Cardiac muscle cell (in vitro differentiated cells and primary cell): ENCODE results near the gene IFI27L1. TPM values are rescaled to one million over a fixed set of nuclear protein-coding genes. Genes with fewer than 3 reads are reported as not detected.

Experiments
- DNase-seq, 2 donors: peaks; one replicate each; pipeline versions ENCODE4 v3.0.0 to v3.0.0-alpha.2; 2010 to 2017; ENCODE audit warnings: low read depth in 1 of 2, low spot score in 1 of 2
- H3K27ac ChIP-seq: fragments of 200-600 bp; sonication (generic); 2 replicates; pipeline ENCODE4 v1.5.1; 2016
- H3K27me3 ChIP-seq: fragments of 200-600 bp; sonication (generic); 2 replicates; pipeline ENCODE4 v1.6.0; 2016; ENCODE audit warnings: control low read depth
- H3K36me3 ChIP-seq: fragments of 200-600 bp; sonication (generic); 2 replicates; pipeline ENCODE4 v1.5.1; 2016; ENCODE audit warnings: control low read depth
- H3K4me1 ChIP-seq: fragments of 200-600 bp; sonication (generic); 2 replicates; pipeline ENCODE4 v1.8.1; 2017; ENCODE audit warnings: low read depth, mild to moderate bottlenecking, mixed run types
- H3K4me3 ChIP-seq: fragments of 200-600 bp; sonication (generic); 2 replicates; pipeline ENCODE4 v1.5.1; 2016; ENCODE audit warnings: mild to moderate bottlenecking
- H3K9me3 ChIP-seq: fragments of 200-600 bp; sonication (generic); 2 replicates; pipeline ENCODE4 v1.5.1; 2017; ENCODE audit warnings: low read depth, mild to moderate bottlenecking, control low read depth
- polyA plus RNA-seq: library from polyadenylated mRNA; unstranded; fragments of >200 nt; fragmentation: Nextera tagmentation; extraction: Ambion mirVana; gene quantifications from 2 replicates; pipeline ENCODE4 v1.2.1, GENCODE V29; 2016
- total RNA-seq: library from RNA; depleted of rRNA; stranded (reverse); fragments of >200 nt; gene quantifications from 2 replicates; pipeline ENCODE4 v1.2.3, GENCODE V29; 2016
- TF ChIP-seq, protein P1 (sequence below): IDR thresholded peaks from 2 replicates; pipeline ENCODE4 v1.5.1; 2012; ENCODE audit warnings: low read depth, mild to moderate bottlenecking, low read length

IFI27L1 gene
- total and polyA plus RNA-seq, 2 experiments from 2014 or later = 75.5 to 95.4 TPM

DNA sequence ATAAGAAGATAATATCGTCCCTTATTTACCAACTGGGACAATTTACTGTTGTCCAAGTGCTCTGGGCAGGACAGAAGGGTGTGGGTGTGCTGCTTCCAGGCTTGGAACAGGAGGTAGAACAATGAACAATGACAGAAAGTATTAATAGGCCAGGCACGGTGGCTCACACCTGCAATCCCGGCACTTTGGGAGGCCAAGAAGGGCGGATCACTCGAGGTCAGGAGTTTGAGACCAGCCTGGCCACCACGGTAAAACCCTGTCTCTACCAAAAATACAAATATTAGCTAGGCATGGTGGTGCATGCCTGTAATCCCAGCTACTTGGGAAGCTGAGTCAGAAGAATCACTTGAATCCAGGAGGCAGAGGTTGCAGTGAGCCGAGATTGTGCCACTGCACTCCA, 32.0 kb downstream of the IFI27L1 start:
- DNase-seq = no peak
- Histone ChIP-seq H3K27ac (no peak overlapping the region), H3K4me1 (no peaks in the 10 kb centered on the region), H3K4me3 (no peak overlapping the region), H3K9me3 (no peaks in the 10 kb centered on the region), H3K27me3 (no peaks in the 10 kb centered on the region), H3K36me3 (no peaks in the 10 kb centered on the region)
- TF ChIP-seq, protein P1, sequence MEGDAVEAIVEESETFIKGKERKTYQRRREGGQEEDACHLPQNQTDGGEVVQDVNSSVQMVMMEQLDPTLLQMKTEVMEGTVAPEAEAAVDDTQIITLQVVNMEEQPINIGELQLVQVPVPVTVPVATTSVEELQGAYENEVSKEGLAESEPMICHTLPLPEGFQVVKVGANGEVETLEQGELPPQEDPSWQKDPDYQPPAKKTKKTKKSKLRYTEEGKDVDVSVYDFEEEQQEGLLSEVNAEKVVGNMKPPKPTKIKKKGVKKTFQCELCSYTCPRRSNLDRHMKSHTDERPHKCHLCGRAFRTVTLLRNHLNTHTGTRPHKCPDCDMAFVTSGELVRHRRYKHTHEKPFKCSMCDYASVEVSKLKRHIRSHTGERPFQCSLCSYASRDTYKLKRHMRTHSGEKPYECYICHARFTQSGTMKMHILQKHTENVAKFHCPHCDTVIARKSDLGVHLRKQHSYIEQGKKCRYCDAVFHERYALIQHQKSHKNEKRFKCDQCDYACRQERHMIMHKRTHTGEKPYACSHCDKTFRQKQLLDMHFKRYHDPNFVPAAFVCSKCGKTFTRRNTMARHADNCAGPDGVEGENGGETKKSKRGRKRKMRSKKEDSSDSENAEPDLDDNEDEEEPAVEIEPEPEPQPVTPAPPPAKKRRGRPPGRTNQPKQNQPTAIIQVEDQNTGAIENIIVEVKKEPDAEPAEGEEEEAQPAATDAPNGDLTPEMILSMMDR = no peak

DNA sequence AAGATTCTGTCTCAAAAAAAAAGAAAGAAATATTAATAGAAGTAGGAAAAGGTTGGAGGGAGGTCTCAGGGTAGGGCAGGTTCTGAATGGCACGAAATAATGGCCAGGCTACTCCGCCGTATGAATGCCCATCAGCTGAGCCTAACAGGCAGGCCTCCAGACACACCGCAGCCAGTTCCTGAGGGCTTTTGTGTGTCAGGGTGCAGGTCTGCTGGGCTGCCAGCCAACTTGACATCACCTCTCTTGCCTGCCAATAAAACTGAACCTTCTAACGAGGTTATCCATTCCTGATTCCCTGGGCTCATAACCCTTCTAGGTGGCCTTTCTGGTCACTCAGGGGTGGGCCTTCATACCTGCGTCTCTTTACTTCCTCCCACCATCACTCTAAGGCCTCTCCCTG, 32.4 kb downstream of the IFI27L1 start:
- no peaks in the 10 kb centered on the region for H3K27me3 ChIP-seq
- no peak overlapping the region for H3K27ac ChIP-seq
- H3K9me3 ChIP-seq = no peaks in the 10 kb centered on the region
- H3K36me3 ChIP-seq = no peaks in the 10 kb centered on the region
- peak; percentile 15 to 28 for DNase-seq
- TF ChIP-seq, protein P1 = no peak
- H3K4me3 ChIP-seq = no peak overlapping the region
- H3K4me1 ChIP-seq = no peaks in the 10 kb centered on the region

DNA sequence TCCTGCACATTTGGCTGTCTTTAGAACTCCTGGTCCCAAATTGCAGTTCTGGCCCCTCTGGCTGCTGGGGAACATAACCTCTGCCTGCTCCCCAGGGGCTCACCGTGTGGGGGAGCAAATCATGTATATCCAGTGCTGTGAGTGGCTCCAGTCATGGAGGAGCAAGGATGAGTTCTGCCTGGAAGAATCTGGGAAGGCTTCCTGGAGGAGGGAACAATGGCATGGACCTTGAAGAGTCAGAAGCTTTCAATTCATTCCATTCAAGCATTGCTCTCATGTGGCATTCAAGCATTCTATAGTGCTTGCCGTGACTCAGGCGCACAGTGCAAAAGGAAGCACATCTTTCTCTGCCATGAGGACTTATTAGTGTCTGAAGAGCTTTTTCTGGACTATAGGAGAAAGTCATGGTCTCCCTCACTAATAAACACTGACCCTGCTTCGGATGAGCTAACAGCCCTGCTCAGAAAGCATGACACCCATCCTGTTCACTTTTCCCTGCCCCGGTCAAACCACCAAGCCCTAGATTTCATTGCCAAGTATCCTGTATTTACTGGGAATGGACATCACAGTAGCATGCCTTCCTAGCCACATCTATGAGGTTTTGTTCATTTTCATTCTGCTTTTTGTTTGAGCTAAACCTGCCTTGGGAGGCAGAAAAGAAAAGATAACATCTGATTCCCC, 32.9 kb downstream of the IFI27L1 start:
- Histone ChIP-seq H3K9me3 (no peaks in the 10 kb centered on the region), H3K27me3 (no peaks in the 10 kb centered on the region), H3K27ac (no peak overlapping the region), H3K36me3 (no peaks in the 10 kb centered on the region), H3K4me1 (no peaks in the 10 kb centered on the region), H3K4me3 (no peak overlapping the region)
- DNase-seq = no peak
- TF ChIP-seq, protein P1 = no peak

DNA sequence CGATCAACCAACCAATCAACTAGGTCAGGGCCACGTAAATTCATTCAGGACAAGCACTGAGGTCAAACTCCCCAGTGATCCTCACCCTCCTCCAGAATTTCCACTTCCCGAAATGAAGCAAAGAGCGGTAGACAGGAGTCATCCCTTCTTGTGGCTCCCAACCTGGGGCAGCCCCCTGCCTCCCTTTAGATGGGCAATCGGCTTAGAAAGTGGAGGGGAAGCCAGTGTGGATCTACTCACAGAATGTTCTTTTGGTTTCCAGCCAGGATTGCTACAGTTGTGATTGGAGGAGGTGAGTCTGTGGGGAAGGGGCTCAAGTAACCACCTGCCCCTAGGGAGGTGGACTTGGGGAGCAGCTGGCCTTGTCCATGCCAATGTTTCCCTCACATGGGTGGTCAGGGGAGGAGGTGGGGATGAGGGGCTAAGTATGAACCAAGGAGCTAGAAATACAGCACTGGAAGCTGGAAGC, 33.5 kb downstream of the IFI27L1 start:
- Histone ChIP-seq H3K9me3 (no peaks in the 10 kb centered on the region), H3K4me1 (no peaks in the 10 kb centered on the region), H3K27ac (no peak overlapping the region), H3K36me3 (no peaks in the 10 kb centered on the region), H3K27me3 (no peaks in the 10 kb centered on the region), H3K4me3 (no peak overlapping the region)
- no peak for DNase-seq
- TF ChIP-seq, protein P1 = no peak

DNA sequence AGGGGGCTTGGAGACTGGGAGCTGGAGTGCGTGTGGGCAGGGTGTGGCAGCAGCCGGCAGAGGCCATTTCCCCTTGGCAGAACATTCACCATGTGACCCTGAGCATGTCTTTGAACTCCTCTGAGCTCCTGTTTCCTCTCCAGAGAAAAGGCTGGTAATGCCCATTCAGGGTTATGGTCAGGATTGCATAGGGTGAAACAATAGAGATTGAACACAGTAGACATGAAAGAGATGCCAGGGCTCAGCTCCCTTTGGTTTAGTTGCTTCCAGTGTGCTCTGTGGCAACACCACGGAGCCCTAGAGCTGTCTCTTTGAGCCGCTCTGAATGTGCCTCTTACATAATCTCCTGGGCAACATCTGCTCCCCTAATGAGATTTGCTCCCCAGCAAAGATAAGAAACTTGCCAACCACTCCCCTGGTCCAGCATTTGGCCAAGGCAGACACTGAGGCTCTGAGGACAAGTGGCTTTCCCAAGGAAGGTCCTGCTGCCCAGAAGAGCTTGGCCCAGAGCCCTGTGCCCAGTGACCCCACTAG, 34.0 kb downstream of the IFI27L1 start:
- H3K36me3 ChIP-seq = no peaks in the 10 kb centered on the region
- H3K4me3 ChIP-seq = no peak overlapping the region
- no peaks in the 10 kb centered on the region for H3K9me3 ChIP-seq
- no peak overlapping the region for H3K27ac ChIP-seq
- DNase-seq = peak in 1 of 2 donors; percentile 38
- TF ChIP-seq, protein P1 = no peak
- no peaks in the 10 kb centered on the region for H3K27me3 ChIP-seq
- no peaks in the 10 kb centered on the region for H3K4me1 ChIP-seq
